Gastroesophageal sphincter (tissue), 3 donors: ENCODE measurements around the gene ZBTB21.

ENCODE experiments used
- CTCF ChIP-seq, 4 experiments: fragments of 200-600 bp in 2 of 4; fragments of 450-650 bp in 2 of 4; sonication (generic) in 1 of 4; IDR thresholded peaks; one replicate each; pipeline ENCODE4 v1.5.1; 2017 to 2019; ENCODE audit warnings: antibody characterized with exemption in 4 of 4, mild to moderate bottlenecking in 2 of 4, moderate library complexity in 2 of 4
- EP300 ChIP-seq: sonication (generic); formaldehyde crosslinking; IDR thresholded peaks from one replicate; pipeline ENCODE4 v1.6.1; 2017; ENCODE audit warnings: antibody characterized with exemption, mild to moderate bottlenecking
- POLR2A ChIP-seq, 2 donors: fragments of 450-650 bp; IDR thresholded peaks; one replicate each; pipeline ENCODE4 v1.6.1; 2017; ENCODE audit warnings: antibody characterized with exemption in 2 of 2, mild to moderate bottlenecking in 2 of 2, moderate library complexity in 1 of 2
- POLR2AphosphoS5 ChIP-seq: sonication (generic); formaldehyde crosslinking; IDR thresholded peaks from one replicate; pipeline ENCODE4 v1.6.1; 2017; ENCODE audit warnings: antibody characterized with exemption

GRCh38 chr21:42006765-42007164 lies 3.4 kb downstream of the ZBTB21 start:
- TF ChIP-seq POLR2A (IDR thresholded peaks at IDR 0.05): no peak
- no peak for TF ChIP-seq CTCF (IDR thresholded peaks at IDR 0.05)
- no peak for TF ChIP-seq EP300
- TF ChIP-seq POLR2AphosphoS5: no peak
